Immature natural killer cell (primary cell): Measurements from ENCODE around the gene CEP85L. TPM values are rescaled to one million over a fixed set of nuclear protein-coding genes. Genes with fewer than 3 reads are reported as not detected.
"Not testable (repeated sequence)": the region's sequence is repeated elsewhere in the genome, so short reads cannot be mapped to it uniquely, and the experiment has no call there.

Experiments used
- DNase-seq, 3 donors: peaks; one replicate each; pipeline ENCODE4 v3.0.0; 2022; ENCODE audit warnings: mixed read lengths in 1 of 3
- H3K27ac Mint-ChIP-seq, 6 donors: one replicate each; pipeline ENCODE4 v1.8.0; 2020; ENCODE audit warnings: mixed read lengths in 6 of 6, mild to moderate bottlenecking in 5 of 6, inconsistent platforms in 4 of 6, moderate library complexity in 3 of 6
- H3K27me3 Mint-ChIP-seq, 3 donors: one replicate each; pipeline ENCODE4 v1.8.0; 2020 to 2021; ENCODE audit warnings: low read depth in 3 of 3, mild to moderate bottlenecking in 3 of 3, mixed read lengths in 3 of 3, moderate library complexity in 3 of 3, inconsistent platforms in 1 of 3
- H3K36me3 Mint-ChIP-seq, 3 donors: one replicate each; pipeline ENCODE4 v1.8.0; 2020; ENCODE audit warnings: mixed read lengths in 3 of 3, inconsistent platforms in 2 of 3, mild to moderate bottlenecking in 2 of 3
- H3K4me1 Mint-ChIP-seq, 2 donors: one replicate each; pipeline ENCODE4 v1.8.0; 2020; ENCODE audit warnings: inconsistent platforms in 2 of 2, mild to moderate bottlenecking in 2 of 2, mixed read lengths in 2 of 2, moderate library complexity in 1 of 2
- H3K4me3 Mint-ChIP-seq, 5 donors: one replicate each; pipeline ENCODE4 v1.8.0; 2020; ENCODE audit warnings: mild to moderate bottlenecking in 5 of 5, mixed read lengths in 5 of 5, inconsistent platforms in 3 of 5, moderate library complexity in 3 of 5
- H3K9me3 Mint-ChIP-seq, 6 donors: one replicate each; pipeline ENCODE4 v1.8.0; 2020; ENCODE audit warnings: mild to moderate bottlenecking in 6 of 6, mixed read lengths in 6 of 6, inconsistent platforms in 4 of 6, moderate library complexity in 3 of 6
- polyA plus RNA-seq, 3 donors: library from polyadenylated mRNA; unstranded; fragments of 300-500 nt; fragmentation: Illumina TruSeq; gene quantifications; one replicate each; pipeline ENCODE4 v1.2.3, GENCODE V29; 2021

Gene CEP85L
- polyA plus RNA-seq, 3 donors from 2014 or later, result 20.1 to 23.5 (median 21.5) TPM

- Mint-ChIP-seq H3K36me3 (peaks cover 8 to 30% (median 19%) of the 10 kb centered on the region in 3 donors), H3K27ac (no peak overlapping the region), H3K27me3 (no peaks in the 10 kb centered on the region), H3K4me1 (peaks cover 4 to 13% of the 10 kb centered on the region in 2 donors), H3K9me3 (no peaks in the 10 kb centered on the region), H3K4me3 (no peak overlapping the region)
- DNase-seq, result no peak
Observed at GRCh38 chr6:118460958-118461470, 190.4 kb downstream of the CEP85L start.

DNA sequence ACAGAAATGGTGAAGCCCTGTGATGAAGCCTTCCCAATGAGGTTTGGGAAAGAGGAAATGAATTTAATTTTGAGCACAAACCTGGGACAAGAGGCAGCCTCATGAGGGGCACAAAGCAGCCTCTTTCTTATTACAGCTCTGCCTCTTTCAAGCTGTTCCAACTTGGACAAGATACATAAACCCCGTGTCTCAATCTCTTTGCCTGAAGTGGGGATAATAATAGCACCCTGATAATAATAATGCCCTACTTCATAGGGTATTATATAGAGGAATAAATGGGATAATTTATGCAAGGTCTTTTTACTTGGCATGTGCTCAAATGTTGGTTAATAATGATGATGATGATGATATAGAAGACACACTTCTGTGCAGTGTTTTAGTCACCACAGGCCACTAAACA is 194.4 kb downstream of the CEP85L start:
- peaks cover 0 to 12% (median 8%) of the 10 kb centered on the region in 3 donors for H3K36me3 Mint-ChIP-seq
- H3K4me1 Mint-ChIP-seq, result no peaks in the 10 kb centered on the region
- no peak overlapping the region for H3K27ac Mint-ChIP-seq
- peaks cover 7 to 26% (median 14%) of the 10 kb centered on the region in 6 donors for H3K9me3 Mint-ChIP-seq
- no peak overlapping the region for H3K4me3 Mint-ChIP-seq
- peaks cover 2 to 3% (median 2%) of the 10 kb centered on the region in 3 donors for H3K27me3 Mint-ChIP-seq
- no peak for DNase-seq

DNA sequence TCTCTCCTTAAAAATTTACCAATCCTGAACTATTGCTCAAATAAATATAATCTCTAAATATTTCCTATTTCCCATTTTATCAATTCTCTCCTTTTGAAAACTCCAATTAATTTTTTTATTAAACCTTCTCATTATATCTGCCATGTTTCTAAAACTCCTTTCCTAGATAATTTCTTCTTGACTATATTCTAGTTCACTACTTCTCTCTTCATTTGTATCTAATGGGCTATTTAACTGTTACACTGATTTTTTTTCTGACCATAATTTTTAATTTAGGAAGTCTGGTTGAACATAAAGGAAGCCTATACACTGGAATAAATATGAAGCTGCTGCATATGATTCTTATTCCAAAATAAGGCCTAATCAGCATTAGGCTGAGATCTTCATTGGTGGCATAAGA is 199.6 kb downstream of the CEP85L start:
- no peak overlapping the region for H3K27ac Mint-ChIP-seq
- no peak overlapping the region for H3K4me3 Mint-ChIP-seq
- H3K4me1 Mint-ChIP-seq, result no peaks in the 10 kb centered on the region
- peaks cover 3 to 6% (median 3%) of the 10 kb centered on the region in 3 donors for H3K27me3 Mint-ChIP-seq
- peaks cover 8 to 15% (median 14%) of the 10 kb centered on the region in 3 donors for H3K36me3 Mint-ChIP-seq
- DNase-seq, result no peak
- peaks cover 19 to 66% (median 46%) of the 10 kb centered on the region in 6 donors for H3K9me3 Mint-ChIP-seq

- no peak overlapping the region for H3K27ac Mint-ChIP-seq
- H3K4me3 Mint-ChIP-seq, result no peak overlapping the region
- DNase-seq, result no peak
- H3K4me1 Mint-ChIP-seq, result no peaks in the 10 kb centered on the region
- H3K27me3 Mint-ChIP-seq, result peaks cover 0 to 7% (median 0%) of the 10 kb centered on the region in 3 donors
- H3K36me3 Mint-ChIP-seq, result peaks cover 21 to 33% (median 25%) of the 10 kb centered on the region in 3 donors
- H3K9me3 Mint-ChIP-seq, result peaks cover 32 to 75% (median 61%) of the 10 kb centered on the region in 6 donors
Observed at GRCh38 chr6:118444796-118445195, 206.6 kb downstream of the CEP85L start.

- Mint-ChIP-seq H3K27ac (no peak overlapping the region), H3K36me3 (peaks cover under 1 to 4% (median 3%) of the 10 kb centered on the region in 3 donors), H3K4me1 (no peaks in the 10 kb centered on the region), H3K4me3 (no peak overlapping the region), H3K9me3 (peaks cover 13 to 68% (median 47%) of the 10 kb centered on the region in 6 donors), H3K27me3 (peaks cover 0 to 4% (median 0%) of the 10 kb centered on the region in 3 donors)
- DNase-seq, result no peak
Observed at GRCh38 chr6:118436482-118436881, 214.9 kb downstream of the CEP85L start.

DNA sequence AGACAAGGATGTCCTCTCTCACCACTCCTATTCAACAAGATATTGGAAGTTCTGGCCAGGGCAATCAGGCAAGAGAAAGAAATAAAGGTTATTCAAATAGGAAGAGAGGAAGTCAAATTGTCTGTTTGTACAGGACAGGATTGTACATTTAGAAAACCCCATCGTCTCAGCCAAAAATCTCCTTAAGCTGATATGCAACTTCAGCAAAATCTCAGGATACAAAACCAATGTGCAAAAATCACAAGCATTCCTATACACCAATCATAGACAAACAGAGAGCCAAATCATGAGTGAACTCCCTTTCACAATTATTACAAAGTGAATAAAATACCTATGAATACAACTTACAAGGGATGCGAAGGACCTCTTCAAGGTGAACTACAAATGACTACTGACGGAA is 217.2 kb downstream of the CEP85L start:
- peaks cover 17 to 62% (median 37%) of the 10 kb centered on the region in 6 donors for H3K9me3 Mint-ChIP-seq
- not testable (repeated sequence) for H3K4me1 Mint-ChIP-seq

DNA sequence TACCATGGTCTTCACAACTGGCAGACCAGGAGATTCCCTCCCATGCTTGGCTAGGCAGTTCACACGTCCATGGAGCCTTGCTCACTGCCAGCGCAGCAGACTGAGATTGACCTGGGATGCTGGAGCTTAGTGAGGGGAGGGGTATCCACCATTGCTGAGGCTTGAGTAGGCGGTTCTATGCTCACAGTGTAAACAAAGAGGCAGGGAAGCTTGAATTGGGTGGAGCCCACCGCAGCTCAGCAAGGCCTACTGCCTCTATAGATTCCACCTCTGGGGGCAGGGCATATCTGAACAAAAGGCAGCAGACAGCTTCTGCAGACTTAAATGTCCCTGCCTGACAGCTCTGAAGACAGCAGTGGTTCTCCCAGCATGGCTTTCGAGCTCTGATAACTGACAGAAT is 230.1 kb downstream of the CEP85L start:
- H3K9me3 Mint-ChIP-seq, result peaks cover 19 to 40% (median 24%) of the 10 kb centered on the region in 6 donors
- not testable (repeated sequence) for H3K4me1 Mint-ChIP-seq, H3K27me3 Mint-ChIP-seq, DNase-seq, H3K27ac Mint-ChIP-seq, H3K4me3 Mint-ChIP-seq
- H3K36me3 Mint-ChIP-seq, result peaks cover 16 to 31% (median 25%) of the 10 kb centered on the region in 3 donors

More for the DNA sequence above, 217.2 kb downstream of the CEP85L start:
- H3K27me3 Mint-ChIP-seq, H3K4me3 Mint-ChIP-seq, DNase-seq, H3K27ac Mint-ChIP-seq: not testable (repeated sequence)
- peaks cover 0 to 10% (median 5%) of the 10 kb centered on the region in 3 donors for H3K36me3 Mint-ChIP-seq

GRCh38 chr6:118419448-118420394 is 231.7 kb downstream of the CEP85L start:
- Mint-ChIP-seq H3K4me1 (no peaks in the 10 kb centered on the region), H3K4me3 (no peak overlapping the region), H3K36me3 (peaks cover 10 to 22% (median 15%) of the 10 kb centered on the region in 3 donors), H3K9me3 (peaks cover 14 to 25% (median 18%) of the 10 kb centered on the region in 6 donors), H3K27me3 (peaks cover 0 to 3% (median 0%) of the 10 kb centered on the region in 3 donors), H3K27ac (no peak overlapping the region)
- no peak for DNase-seq

Other genes starting within 250 kb of the CEP85L start
- gene PLN, start 103.3 kb downstream of the CEP85L start, polyA plus RNA-seq, result under 1 TPM in 1 of 3 donors, not detected in 2; 0.15 TPM
- 10 to 100 TPM; 23.8 to 29.2 (median 26.4) TPM for gene ASF1A, start 242.6 kb upstream of the CEP85L start, polyA plus RNA-seq